Activated CD4-positive, alpha-beta T cell treated with anti-CD3 and anti-CD28 coated beads, Interleukin-2, amount 10 ng/mL, durations not matched to agents 24 days and 14 days (primary cell): Measurements from ENCODE around the gene CORO6. TPM values are rescaled to one million over a fixed set of nuclear protein-coding genes. Genes with fewer than 3 reads are reported as not detected.

Source experiments
- DNase-seq: peaks from one replicate; pipeline ENCODE4 v3.0.0; 2022
- H3K27ac Mint-ChIP-seq: one replicate; pipeline ENCODE4 v1.8.0; 2022; ENCODE audit warnings: mild to moderate bottlenecking, mixed read lengths
- H3K27me3 Mint-ChIP-seq: one replicate; pipeline ENCODE4 v1.8.0; 2022; ENCODE audit warnings: mixed read lengths
- H3K36me3 Mint-ChIP-seq: one replicate; pipeline ENCODE4 v1.8.0; 2022; ENCODE audit warnings: low read depth, mild to moderate bottlenecking, mixed read lengths
- H3K4me1 Mint-ChIP-seq: one replicate; pipeline ENCODE4 v1.8.0; 2021; ENCODE audit warnings: mixed read lengths
- H3K4me3 Mint-ChIP-seq: one replicate; pipeline ENCODE4 v1.8.0; 2022; ENCODE audit warnings: mild to moderate bottlenecking, moderate library complexity, mixed read lengths
- H3K9me3 Mint-ChIP-seq: one replicate; pipeline ENCODE4 v1.8.0; 2021; ENCODE audit warnings: mixed read lengths
- intact Hi-C: fragments of 100-400 bp; cut with micrococcal nuclease; formaldehyde crosslinking; loops from one replicate; pipeline ENCODE4 v1.15.1; 2023
- total RNA-seq: library from RNA; stranded (reverse); gene quantifications from 2 replicates; pipeline ENCODE4 v1.2.3, GENCODE V29; 2022

Gene CORO6
- total RNA-seq, 1 donor from 2014 or later = 6.4 TPM

GRCh38 chr17:29650396-29650795, 27.7 kb upstream of the CORO6 start:
- Mint-ChIP-seq H3K27ac (no peak overlapping the region), H3K4me3 (no peak overlapping the region)
- intact Hi-C loops = no loop called here

GRCh38 chr17:29649359-29649758, 26.6 kb upstream of the CORO6 start:
- Mint-ChIP-seq H3K27ac (no peak overlapping the region), H3K4me1 (peaks cover 8% of the 10 kb centered on the region), H3K36me3 (peaks cover 47% of the 10 kb centered on the region), H3K27me3 (no peaks in the 10 kb centered on the region), H3K9me3 (no peaks in the 10 kb centered on the region), H3K4me3 (no peak overlapping the region)
- intact Hi-C loops = no loop called here
- DNase-seq = no peak

More at GRCh38 chr17:29650396-29650795, 27.7 kb upstream of the CORO6 start:
- Mint-ChIP-seq H3K9me3 (no peaks in the 10 kb centered on the region), H3K4me1 (peaks cover 5% of the 10 kb centered on the region), H3K27me3 (no peaks in the 10 kb centered on the region), H3K36me3 (peaks cover 40% of the 10 kb centered on the region)
- no peak for DNase-seq

GRCh38 chr17:29648005-29648404, 25.3 kb upstream of the CORO6 start:
- Mint-ChIP-seq H3K4me3 (no peak overlapping the region), H3K27me3 (no peaks in the 10 kb centered on the region), H3K36me3 (peaks cover 43% of the 10 kb centered on the region), H3K27ac (no peak overlapping the region), H3K4me1 (peaks cover 8% of the 10 kb centered on the region), H3K9me3 (no peaks in the 10 kb centered on the region)
- no peak for DNase-seq
- intact Hi-C loops = no loop called here

- DNase-seq = no peak
- peaks cover 42% of the 10 kb centered on the region for H3K36me3 Mint-ChIP-seq
- H3K4me1 Mint-ChIP-seq = peaks cover 13% of the 10 kb centered on the region
- intact Hi-C loops = no loop called here
- H3K27ac Mint-ChIP-seq = peak overlapping the region; percentile 20
- H3K9me3 Mint-ChIP-seq = no peaks in the 10 kb centered on the region
- no peaks in the 10 kb centered on the region for H3K27me3 Mint-ChIP-seq
- no peak overlapping the region for H3K4me3 Mint-ChIP-seq
These were observed 22.9 kb upstream of the CORO6 start for GRCh38 chr17:29645515-29646051.

GRCh38 chr17:29643817-29644160, 21.1 kb upstream of the CORO6 start:
- H3K4me1 Mint-ChIP-seq = peaks cover 22% of the 10 kb centered on the region
- H3K27me3 Mint-ChIP-seq = no peaks in the 10 kb centered on the region
- DNase-seq = no peak
- H3K27ac Mint-ChIP-seq = no peak overlapping the region
- no peaks in the 10 kb centered on the region for H3K9me3 Mint-ChIP-seq
- peaks cover 32% of the 10 kb centered on the region for H3K36me3 Mint-ChIP-seq
- intact Hi-C loops = no loop called here
- no peak overlapping the region for H3K4me3 Mint-ChIP-seq

GRCh38 chr17:29642171-29642611, 19.5 kb upstream of the CORO6 start:
- intact Hi-C loops = no loop called here
- Mint-ChIP-seq H3K27ac (no peak overlapping the region), H3K36me3 (peaks cover 22% of the 10 kb centered on the region), H3K4me1 (peaks cover 22% of the 10 kb centered on the region), H3K4me3 (no peak overlapping the region), H3K27me3 (no peaks in the 10 kb centered on the region), H3K9me3 (no peaks in the 10 kb centered on the region)
- DNase-seq = no peak

GRCh38 chr17:29640981-29641642, 18.4 kb upstream of the CORO6 start:
- Mint-ChIP-seq H3K27ac (no peak overlapping the region), H3K27me3 (no peaks in the 10 kb centered on the region), H3K9me3 (no peaks in the 10 kb centered on the region), H3K4me1 (peaks cover 22% of the 10 kb centered on the region), H3K36me3 (peaks cover 29% of the 10 kb centered on the region), H3K4me3 (no peak overlapping the region)
- intact Hi-C loops = no loop called here
- no peak for DNase-seq

- Mint-ChIP-seq H3K27me3 (no peaks in the 10 kb centered on the region), H3K27ac (peak overlapping the region; percentile 70), H3K4me1 (peaks cover 17% of the 10 kb centered on the region), H3K4me3 (no peak overlapping the region), H3K9me3 (no peaks in the 10 kb centered on the region), H3K36me3 (peaks cover 29% of the 10 kb centered on the region)
- intact Hi-C loops = no loop called here
- no peak for DNase-seq
These were observed 17.7 kb upstream of the CORO6 start for GRCh38 chr17:29640413-29640812.

- H3K9me3 Mint-ChIP-seq = no peaks in the 10 kb centered on the region
- peaks cover 50% of the 10 kb centered on the region for H3K36me3 Mint-ChIP-seq
- H3K27me3 Mint-ChIP-seq = no peaks in the 10 kb centered on the region
- H3K27ac Mint-ChIP-seq = no peak overlapping the region
- intact Hi-C loops = no loop called here
- no peak overlapping the region for H3K4me3 Mint-ChIP-seq
- peaks cover 17% of the 10 kb centered on the region for H3K4me1 Mint-ChIP-seq
- DNase-seq = no peak
These were observed 11.2 kb upstream of the CORO6 start for GRCh38 chr17:29633886-29634285.

- intact Hi-C loops = no loop called here
- no peaks in the 10 kb centered on the region for H3K27me3 Mint-ChIP-seq
- H3K27ac Mint-ChIP-seq = no peak overlapping the region
- peaks cover 49% of the 10 kb centered on the region for H3K36me3 Mint-ChIP-seq
- no peak overlapping the region for H3K4me3 Mint-ChIP-seq
- H3K9me3 Mint-ChIP-seq = no peaks in the 10 kb centered on the region
- DNase-seq = peak; percentile 48
- H3K4me1 Mint-ChIP-seq = peaks cover 34% of the 10 kb centered on the region
These were observed 8.0 kb upstream of the CORO6 start for GRCh38 chr17:29630630-29631193.

- Mint-ChIP-seq H3K4me3 (no peak overlapping the region), H3K9me3 (no peaks in the 10 kb centered on the region), H3K27ac (no peak overlapping the region), H3K36me3 (peaks cover 43% of the 10 kb centered on the region), H3K4me1 (peaks cover 41% of the 10 kb centered on the region), H3K27me3 (no peaks in the 10 kb centered on the region)
- DNase-seq = no peak
- intact Hi-C loops = no loop called here
These were observed 7.1 kb upstream of the CORO6 start for GRCh38 chr17:29629839-29630238.

- no peaks in the 10 kb centered on the region for H3K27me3 Mint-ChIP-seq
- no peaks in the 10 kb centered on the region for H3K9me3 Mint-ChIP-seq
- H3K4me1 Mint-ChIP-seq = peaks cover 46% of the 10 kb centered on the region
- intact Hi-C loops = no loop called here
- no peak overlapping the region for H3K4me3 Mint-ChIP-seq
- DNase-seq = no peak
- H3K27ac Mint-ChIP-seq = peak overlapping the region; percentile 67
- peaks cover 36% of the 10 kb centered on the region for H3K36me3 Mint-ChIP-seq
These were observed 5.9 kb upstream of the CORO6 start for GRCh38 chr17:29628644-29629043.

- no peaks in the 10 kb centered on the region for H3K27me3 Mint-ChIP-seq
- peak overlapping the region; percentile 67 for H3K27ac Mint-ChIP-seq
- no peak overlapping the region for H3K4me3 Mint-ChIP-seq
- DNase-seq = no peak
- intact Hi-C loops = no loop called here
- H3K36me3 Mint-ChIP-seq = peaks cover 33% of the 10 kb centered on the region
- peaks cover 53% of the 10 kb centered on the region for H3K4me1 Mint-ChIP-seq
- H3K9me3 Mint-ChIP-seq = no peaks in the 10 kb centered on the region
These were observed 5.2 kb upstream of the CORO6 start for GRCh38 chr17:29627951-29628350.

GRCh38 chr17:29625037-29625750, 2.5 kb upstream of the CORO6 start:
- peak overlapping the region; percentile 85 for H3K27ac Mint-ChIP-seq
- intact Hi-C loops = loop anchor here (2.0 kb wide), 1 partner anchor 82 kb away; no protein-coding TSS in a partner anchor

More at GRCh38 chr17:29625037-29625750, 2.5 kb upstream of the CORO6 start:
- Mint-ChIP-seq H3K36me3 (peaks cover 16% of the 10 kb centered on the region), H3K4me1 (peaks cover 57% of the 10 kb centered on the region), H3K4me3 (no peak overlapping the region), H3K27me3 (no peaks in the 10 kb centered on the region), H3K9me3 (no peaks in the 10 kb centered on the region)
- no peak for DNase-seq
